HepG2 (cell line): Measurements from ENCODE around the gene JAGN1. TPM values are rescaled to one million over a fixed set of nuclear protein-coding genes. Genes with fewer than 3 reads are reported as not detected.
A peak's percentile ranks its signal among the peaks of the same experiment; 100 is the strongest.

Source experiments
- BHLHE40 ChIP-seq: IDR thresholded peaks from 2 replicates; pipeline ENCODE4 v1.6.1; 2011; ENCODE audit warnings: low read length, improper control_type of control experiment
- MEF2D ChIP-seq: sonication (generic); formaldehyde crosslinking; IDR thresholded peaks from 2 replicates; pipeline ENCODE4 v1.5.1; 2020; ENCODE audit warnings: mild to moderate bottlenecking, missing genetic modification reagents
- NFKB2 ChIP-seq: sonication (generic); formaldehyde crosslinking; IDR thresholded peaks from 2 replicates; pipeline ENCODE4 v1.4.0; 2020; ENCODE audit warnings: missing genetic modification reagents, borderline replicate concordance
- SMYD3 ChIP-seq: sonication (generic); formaldehyde crosslinking; IDR thresholded peaks from 2 replicates; pipeline ENCODE4 v1.8.1; 2023; ENCODE audit warnings: mild to moderate bottlenecking, missing genetic modification reagents
- TARDBP ChIP-seq: sonication (generic); formaldehyde crosslinking; IDR thresholded peaks from 2 replicates; pipeline ENCODE4 v1.8.0; 2022; ENCODE audit warnings: mild to moderate bottlenecking, missing genetic modification reagents
- XRCC5 ChIP-seq: fragments of 200-400 bp; formaldehyde crosslinking; optimal IDR thresholded peaks from 2 replicates; pipeline ENCODE3; 2017; ENCODE audit warnings: mild to moderate bottlenecking, low read length
- ZNF264 ChIP-seq: sonication (generic); formaldehyde crosslinking; IDR thresholded peaks from 2 replicates; pipeline ENCODE4 v1.4.0; 2020; ENCODE audit warnings: missing genetic modification reagents
- polyA plus RNA-seq, 8 experiments: library from polyadenylated mRNA; depleted of rRNA in 3 of 8; stranded (reverse) in 7 of 8; unstranded in 1 of 8; fragments of >200 nt; fragmentation: Illumina TruSeq in 4 of 8; extraction: Trizol in 4 of 8; gene quantifications; 2 replicates each; pipeline versions ENCODE4 v1.2.1 to v1.2.3, GENCODE V29; 2011 to 2016; ENCODE audit warnings: low read depth in 4 of 8, missing spikeins in 1 of 8, mixed read lengths in 1 of 8; ENCODE audit not compliant: insufficient read depth in 1 of 8
- total RNA-seq, 5 experiments: library from RNA; depleted of rRNA; stranded (reverse); fragments of >200 nt; fragmentation: Illumina TruSeq; extraction: Trizol; gene quantifications; 2 replicates each; pipeline ENCODE4 v1.2.3, GENCODE V29; 2016; ENCODE audit warnings: low read depth in 1 of 5
- TF ChIP-seq, protein P1 (sequence below): IDR thresholded peaks from 2 replicates; pipeline ENCODE4 v1.6.1; 2016; ENCODE audit warnings: low read depth, missing genetic modification reagents, missing compliant biosample characterization
- TF ChIP-seq, protein P2 (sequence below): sonication (generic); formaldehyde crosslinking; IDR thresholded peaks from 2 replicates; pipeline ENCODE4 v1.9.0; 2021; ENCODE audit warnings: missing genetic modification reagents, mild to moderate bottlenecking, borderline replicate concordance

JAGN1 gene
- total and polyA plus RNA-seq, 2 of the 13 experiments (the other 11 are each of a cell fraction or from before 2014, with no cell fraction given), result 49.9 to 50.9 TPM

DNA sequence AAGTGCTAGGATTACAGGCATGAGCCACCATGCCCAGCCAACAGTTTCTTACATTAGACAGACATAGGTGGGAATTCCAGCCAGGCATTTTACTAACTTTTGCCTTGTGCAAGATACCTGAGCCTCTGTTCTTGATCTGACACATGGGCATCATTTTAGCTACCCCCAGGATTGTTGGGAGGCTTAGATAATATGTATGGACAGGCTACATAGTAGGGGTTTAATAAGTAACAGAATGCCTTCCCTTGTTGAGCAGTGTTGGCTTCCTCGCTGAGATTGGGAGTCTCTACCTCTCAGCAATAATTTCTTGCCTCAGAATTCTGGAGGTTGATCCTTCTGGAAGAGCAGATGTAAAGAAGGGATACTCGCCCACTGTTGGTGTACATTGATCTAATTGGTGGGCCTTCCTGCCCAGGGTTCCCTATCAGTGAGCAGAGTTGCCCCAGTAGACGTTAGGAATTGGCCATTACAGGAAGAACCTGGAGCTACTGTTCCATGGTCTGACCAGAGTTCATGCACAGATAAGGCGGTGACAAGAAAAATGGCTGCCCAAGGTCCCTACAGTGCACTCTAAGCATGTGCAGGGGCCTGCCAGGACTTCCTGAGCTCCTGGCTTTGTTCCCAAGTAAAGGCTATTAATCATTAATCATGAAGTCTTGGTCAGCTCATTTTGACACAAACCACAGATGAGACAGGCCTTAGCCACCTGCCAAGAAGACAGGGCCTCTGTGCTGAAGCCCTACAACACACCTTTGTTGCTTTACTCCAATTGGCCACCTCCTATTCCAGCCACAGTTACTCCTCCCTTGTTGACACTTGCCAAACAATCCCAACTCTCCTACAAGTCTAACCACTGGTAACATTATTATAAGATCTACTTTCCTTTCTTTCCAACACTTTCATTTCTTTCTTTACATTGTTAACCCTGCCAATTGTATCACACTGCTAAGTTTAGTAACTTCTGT, 7.3 kb downstream of the JAGN1 start (continued):
- TF ChIP-seq, protein P1, sequence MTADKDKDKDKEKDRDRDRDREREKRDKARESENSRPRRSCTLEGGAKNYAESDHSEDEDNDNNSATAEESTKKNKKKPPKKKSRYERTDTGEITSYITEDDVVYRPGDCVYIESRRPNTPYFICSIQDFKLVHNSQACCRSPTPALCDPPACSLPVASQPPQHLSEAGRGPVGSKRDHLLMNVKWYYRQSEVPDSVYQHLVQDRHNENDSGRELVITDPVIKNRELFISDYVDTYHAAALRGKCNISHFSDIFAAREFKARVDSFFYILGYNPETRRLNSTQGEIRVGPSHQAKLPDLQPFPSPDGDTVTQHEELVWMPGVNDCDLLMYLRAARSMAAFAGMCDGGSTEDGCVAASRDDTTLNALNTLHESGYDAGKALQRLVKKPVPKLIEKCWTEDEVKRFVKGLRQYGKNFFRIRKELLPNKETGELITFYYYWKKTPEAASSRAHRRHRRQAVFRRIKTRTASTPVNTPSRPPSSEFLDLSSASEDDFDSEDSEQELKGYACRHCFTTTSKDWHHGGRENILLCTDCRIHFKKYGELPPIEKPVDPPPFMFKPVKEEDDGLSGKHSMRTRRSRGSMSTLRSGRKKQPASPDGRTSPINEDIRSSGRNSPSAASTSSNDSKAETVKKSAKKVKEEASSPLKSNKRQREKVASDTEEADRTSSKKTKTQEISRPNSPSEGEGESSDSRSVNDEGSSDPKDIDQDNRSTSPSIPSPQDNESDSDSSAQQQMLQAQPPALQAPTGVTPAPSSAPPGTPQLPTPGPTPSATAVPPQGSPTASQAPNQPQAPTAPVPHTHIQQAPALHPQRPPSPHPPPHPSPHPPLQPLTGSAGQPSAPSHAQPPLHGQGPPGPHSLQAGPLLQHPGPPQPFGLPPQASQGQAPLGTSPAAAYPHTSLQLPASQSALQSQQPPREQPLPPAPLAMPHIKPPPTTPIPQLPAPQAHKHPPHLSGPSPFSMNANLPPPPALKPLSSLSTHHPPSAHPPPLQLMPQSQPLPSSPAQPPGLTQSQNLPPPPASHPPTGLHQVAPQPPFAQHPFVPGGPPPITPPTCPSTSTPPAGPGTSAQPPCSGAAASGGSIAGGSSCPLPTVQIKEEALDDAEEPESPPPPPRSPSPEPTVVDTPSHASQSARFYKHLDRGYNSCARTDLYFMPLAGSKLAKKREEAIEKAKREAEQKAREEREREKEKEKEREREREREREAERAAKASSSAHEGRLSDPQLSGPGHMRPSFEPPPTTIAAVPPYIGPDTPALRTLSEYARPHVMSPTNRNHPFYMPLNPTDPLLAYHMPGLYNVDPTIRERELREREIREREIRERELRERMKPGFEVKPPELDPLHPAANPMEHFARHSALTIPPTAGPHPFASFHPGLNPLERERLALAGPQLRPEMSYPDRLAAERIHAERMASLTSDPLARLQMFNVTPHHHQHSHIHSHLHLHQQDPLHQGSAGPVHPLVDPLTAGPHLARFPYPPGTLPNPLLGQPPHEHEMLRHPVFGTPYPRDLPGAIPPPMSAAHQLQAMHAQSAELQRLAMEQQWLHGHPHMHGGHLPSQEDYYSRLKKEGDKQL, result 0 out of 2 replicates have a peak, but pooled peaks have one; percentile 16
- TF ChIP-seq NFKB2 (CRISPR knock-in tag), result no peak
- TF ChIP-seq ZNF264, result 0 out of 2 replicates have a peak, but pooled peaks have one; percentile 16
- no peak; the same call in 1 of the 2 replicates for TF ChIP-seq TARDBP (CRISPR knock-in tag)
- TF ChIP-seq MEF2D (CRISPR knock-in tag), result peak; percentile 50; the same call in 1 of the 2 replicates
- TF ChIP-seq XRCC5, result peak; percentile 61
- TF ChIP-seq BHLHE40, result peak; percentile 38; the same call in 1 of the 2 replicates
- TF ChIP-seq, protein P2, sequence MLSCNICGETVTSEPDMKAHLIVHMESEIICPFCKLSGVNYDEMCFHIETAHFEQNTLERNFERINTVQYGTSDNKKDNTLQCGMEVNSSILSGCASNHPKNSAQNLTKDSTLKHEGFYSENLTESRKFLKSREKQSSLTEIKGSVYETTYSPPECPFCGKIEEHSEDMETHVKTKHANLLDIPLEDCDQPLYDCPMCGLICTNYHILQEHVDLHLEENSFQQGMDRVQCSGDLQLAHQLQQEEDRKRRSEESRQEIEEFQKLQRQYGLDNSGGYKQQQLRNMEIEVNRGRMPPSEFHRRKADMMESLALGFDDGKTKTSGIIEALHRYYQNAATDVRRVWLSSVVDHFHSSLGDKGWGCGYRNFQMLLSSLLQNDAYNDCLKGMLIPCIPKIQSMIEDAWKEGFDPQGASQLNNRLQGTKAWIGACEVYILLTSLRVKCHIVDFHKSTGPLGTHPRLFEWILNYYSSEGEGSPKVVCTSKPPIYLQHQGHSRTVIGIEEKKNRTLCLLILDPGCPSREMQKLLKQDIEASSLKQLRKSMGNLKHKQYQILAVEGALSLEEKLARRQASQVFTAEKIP, result no peak
- TF ChIP-seq SMYD3 (CRISPR knock-in tag), result no peak
